Measurements from ENCODE around the gene HABP4.

HABP4 gene

GRCh38 chr9:96480736-96481135 is 30.8 kb downstream of the HABP4 start:
- H3K9ac ChIP-seq (ENCODE audit: low read depth, low read length): no peak overlapping the region
- H3K36me3 ChIP-seq (ENCODE audit: insufficient read depth, low read length): peaks cover 25% of the 10 kb centered on the region
- H3K4me3 ChIP-seq (ENCODE audit: low read length): no peak overlapping the region
- H3K9me3 ChIP-seq (ENCODE audit: insufficient read depth, low read depth, low read length): no peaks in the 10 kb centered on the region
- 96% methylated on average over 3 of the region's 3 CpGs for WGBS
- H3K27me3 ChIP-seq (ENCODE audit: insufficient read depth, low read length): no peaks in the 10 kb centered on the region
- H3K4me1 ChIP-seq (ENCODE audit: insufficient read depth, low read length): no peaks in the 10 kb centered on the region
- no peak overlapping the region for H3K27ac ChIP-seq (ENCODE audit: low read depth, low read length)

- no peak overlapping the region for H3K4me3 ChIP-seq (ENCODE audit: low read length)
- H3K9ac ChIP-seq (ENCODE audit: low read depth, low read length): no peak overlapping the region
- H3K36me3 ChIP-seq (ENCODE audit: insufficient read depth, low read length): peaks cover 31% of the 10 kb centered on the region
- no peak overlapping the region for H3K27ac ChIP-seq (ENCODE audit: low read depth, low read length)
- H3K4me1 ChIP-seq (ENCODE audit: insufficient read depth, low read length): no peaks in the 10 kb centered on the region
- no peaks in the 10 kb centered on the region for H3K27me3 ChIP-seq (ENCODE audit: insufficient read depth, low read length)
- 88% methylated on average over 1 of the region's 2 CpGs for WGBS
- no peaks in the 10 kb centered on the region for H3K9me3 ChIP-seq (ENCODE audit: insufficient read depth, low read depth, low read length)
Observed at GRCh38 chr9:96482476-96482875, 32.5 kb downstream of the HABP4 start.

GRCh38 chr9:96483197-96483596 is 33.2 kb downstream of the HABP4 start:
- H3K4me1 ChIP-seq (ENCODE audit: insufficient read depth, low read length): no peaks in the 10 kb centered on the region
- 75% methylated on average over 3 of the region's 4 CpGs for WGBS
- H3K27me3 ChIP-seq (ENCODE audit: insufficient read depth, low read length): no peaks in the 10 kb centered on the region
- no peak overlapping the region for H3K9ac ChIP-seq (ENCODE audit: low read depth, low read length)
- H3K27ac ChIP-seq (ENCODE audit: low read depth, low read length): no peak overlapping the region
- H3K4me3 ChIP-seq (ENCODE audit: low read length): no peak overlapping the region
- no peaks in the 10 kb centered on the region for H3K9me3 ChIP-seq (ENCODE audit: insufficient read depth, low read depth, low read length)
- H3K36me3 ChIP-seq (ENCODE audit: insufficient read depth, low read length): peaks cover 38% of the 10 kb centered on the region

GRCh38 chr9:96483733-96484390 is 33.9 kb downstream of the HABP4 start:
- Histone ChIP-seq H3K4me3 (ENCODE audit: low read length) (no peak overlapping the region), H3K36me3 (ENCODE audit: insufficient read depth, low read length) (peaks cover 45% of the 10 kb centered on the region), H3K9ac (ENCODE audit: low read depth, low read length) (no peak overlapping the region), H3K27me3 (ENCODE audit: insufficient read depth, low read length) (no peaks in the 10 kb centered on the region), H3K27ac (ENCODE audit: low read depth, low read length) (no peak overlapping the region), H3K9me3 (ENCODE audit: insufficient read depth, low read depth, low read length) (no peaks in the 10 kb centered on the region), H3K4me1 (ENCODE audit: insufficient read depth, low read length) (no peaks in the 10 kb centered on the region)
- 82% methylated on average over 2 of the region's 3 CpGs for WGBS

GRCh38 chr9:96484521-96484931 is 34.6 kb downstream of the HABP4 start:
- H3K4me1 ChIP-seq (ENCODE audit: insufficient read depth, low read length): no peaks in the 10 kb centered on the region
- no peak overlapping the region for H3K27ac ChIP-seq (ENCODE audit: low read depth, low read length)
- 92% methylated on average over 4 of the region's 4 CpGs for WGBS
- no peaks in the 10 kb centered on the region for H3K27me3 ChIP-seq (ENCODE audit: insufficient read depth, low read length)
- no peak overlapping the region for H3K9ac ChIP-seq (ENCODE audit: low read depth, low read length)
- H3K4me3 ChIP-seq (ENCODE audit: low read length): no peak overlapping the region
- H3K36me3 ChIP-seq (ENCODE audit: insufficient read depth, low read length): peaks cover 46% of the 10 kb centered on the region
- no peaks in the 10 kb centered on the region for H3K9me3 ChIP-seq (ENCODE audit: insufficient read depth, low read depth, low read length)

- Histone ChIP-seq H3K9ac (ENCODE audit: low read depth, low read length) (no peak overlapping the region), H3K27me3 (ENCODE audit: insufficient read depth, low read length) (no peaks in the 10 kb centered on the region), H3K4me3 (ENCODE audit: low read length) (no peak overlapping the region), H3K27ac (ENCODE audit: low read depth, low read length) (no peak overlapping the region), H3K4me1 (ENCODE audit: insufficient read depth, low read length) (no peaks in the 10 kb centered on the region), H3K36me3 (ENCODE audit: insufficient read depth, low read length) (peaks cover 53% of the 10 kb centered on the region), H3K9me3 (ENCODE audit: insufficient read depth, low read depth, low read length) (no peaks in the 10 kb centered on the region)
- WGBS: 93% methylated on average over 16 of the region's 16 CpGs
Observed at GRCh38 chr9:96485280-96485679, 35.3 kb downstream of the HABP4 start.

- WGBS: 90% methylated on average over 7 of the region's 7 CpGs
- Histone ChIP-seq H3K27ac (ENCODE audit: low read depth, low read length) (no peak overlapping the region), H3K4me3 (ENCODE audit: low read length) (no peak overlapping the region), H3K9me3 (ENCODE audit: insufficient read depth, low read depth, low read length) (no peaks in the 10 kb centered on the region), H3K36me3 (ENCODE audit: insufficient read depth, low read length) (peaks cover 65% of the 10 kb centered on the region), H3K9ac (ENCODE audit: low read depth, low read length) (no peak overlapping the region), H3K4me1 (ENCODE audit: insufficient read depth, low read length) (no peaks in the 10 kb centered on the region), H3K27me3 (ENCODE audit: insufficient read depth, low read length) (no peaks in the 10 kb centered on the region)
Observed at GRCh38 chr9:96486386-96487028, 36.5 kb downstream of the HABP4 start.

- H3K27me3 ChIP-seq (ENCODE audit: insufficient read depth, low read length): no peaks in the 10 kb centered on the region
- 92% methylated on average over 1 of the region's 1 CpG for WGBS
- no peaks in the 10 kb centered on the region for H3K9me3 ChIP-seq (ENCODE audit: insufficient read depth, low read depth, low read length)
- no peak overlapping the region for H3K9ac ChIP-seq (ENCODE audit: low read depth, low read length)
- no peak overlapping the region for H3K4me3 ChIP-seq (ENCODE audit: low read length)
- no peaks in the 10 kb centered on the region for H3K4me1 ChIP-seq (ENCODE audit: insufficient read depth, low read length)
- peaks cover 68% of the 10 kb centered on the region for H3K36me3 ChIP-seq (ENCODE audit: insufficient read depth, low read length)
- H3K27ac ChIP-seq (ENCODE audit: low read depth, low read length): no peak overlapping the region
Observed at GRCh38 chr9:96487029-96487396, 37.0 kb downstream of the HABP4 start.

- H3K27ac ChIP-seq (ENCODE audit: low read depth, low read length): no peak overlapping the region
- H3K36me3 ChIP-seq (ENCODE audit: insufficient read depth, low read length): peaks cover 67% of the 10 kb centered on the region
- WGBS: 94% methylated on average over 10 of the region's 10 CpGs
- no peaks in the 10 kb centered on the region for H3K9me3 ChIP-seq (ENCODE audit: insufficient read depth, low read depth, low read length)
- no peaks in the 10 kb centered on the region for H3K27me3 ChIP-seq (ENCODE audit: insufficient read depth, low read length)
- H3K4me3 ChIP-seq (ENCODE audit: low read length): no peak overlapping the region
- H3K9ac ChIP-seq (ENCODE audit: low read depth, low read length): no peak overlapping the region
- no peaks in the 10 kb centered on the region for H3K4me1 ChIP-seq (ENCODE audit: insufficient read depth, low read length)
Observed at GRCh38 chr9:96487949-96488348, 38.0 kb downstream of the HABP4 start.

- no peak overlapping the region for H3K4me3 ChIP-seq (ENCODE audit: low read length)
- H3K36me3 ChIP-seq (ENCODE audit: insufficient read depth, low read length): peaks cover 58% of the 10 kb centered on the region
Observed at GRCh38 chr9:96489482-96489979, 39.6 kb downstream of the HABP4 start.

GRCh38 chr9:96490534-96491078 is 40.6 kb downstream of the HABP4 start:
- H3K27ac ChIP-seq (ENCODE audit: low read depth, low read length): no peak overlapping the region
- H3K9ac ChIP-seq (ENCODE audit: low read depth, low read length): no peak overlapping the region
- no peaks in the 10 kb centered on the region for H3K27me3 ChIP-seq (ENCODE audit: insufficient read depth, low read length)
- no peak overlapping the region for H3K4me3 ChIP-seq (ENCODE audit: low read length)
- H3K4me1 ChIP-seq (ENCODE audit: insufficient read depth, low read length): peaks cover 4% of the 10 kb centered on the region; the same call in 1 of the 2 replicates
- peaks cover 50% of the 10 kb centered on the region for H3K36me3 ChIP-seq (ENCODE audit: insufficient read depth, low read length)
- no peaks in the 10 kb centered on the region for H3K9me3 ChIP-seq (ENCODE audit: insufficient read depth, low read depth, low read length)
- WGBS: 95% methylated on average over 10 of the region's 10 CpGs

More at GRCh38 chr9:96489482-96489979, 39.6 kb downstream of the HABP4 start:
- H3K27ac ChIP-seq (ENCODE audit: low read depth, low read length): no peak overlapping the region
- H3K4me1 ChIP-seq (ENCODE audit: insufficient read depth, low read length): peaks cover 4% of the 10 kb centered on the region; the same call in 1 of the 2 replicates
- H3K27me3 ChIP-seq (ENCODE audit: insufficient read depth, low read length): no peaks in the 10 kb centered on the region
- no peak overlapping the region for H3K9ac ChIP-seq (ENCODE audit: low read depth, low read length)
- WGBS: 93% methylated on average over 12 of the region's 12 CpGs
- no peaks in the 10 kb centered on the region for H3K9me3 ChIP-seq (ENCODE audit: insufficient read depth, low read depth, low read length)
